LNCaP clone FGC (cell line): ENCODE data around the gene NAV1.

Source experiments
- DNase-seq: peaks from one replicate; pipeline ENCODE4 v3.0.0-alpha.2; 2011; ENCODE audit warnings: low read depth
- H3K4me3 ChIP-seq: 2 replicates; pipeline ENCODE4 v1.5.1; 2011; ENCODE audit warnings: mild to moderate bottlenecking, low read depth, low read length, control low read depth
- TF ChIP-seq, protein P1 (sequence below): IDR thresholded peaks from 2 replicates; pipeline ENCODE4 v1.5.1; 2012; ENCODE audit warnings: mild to moderate bottlenecking; ENCODE audit not compliant: control insufficient read depth, insufficient read depth; ENCODE audit errors: extremely low read depth

NAV1 gene

DNA sequence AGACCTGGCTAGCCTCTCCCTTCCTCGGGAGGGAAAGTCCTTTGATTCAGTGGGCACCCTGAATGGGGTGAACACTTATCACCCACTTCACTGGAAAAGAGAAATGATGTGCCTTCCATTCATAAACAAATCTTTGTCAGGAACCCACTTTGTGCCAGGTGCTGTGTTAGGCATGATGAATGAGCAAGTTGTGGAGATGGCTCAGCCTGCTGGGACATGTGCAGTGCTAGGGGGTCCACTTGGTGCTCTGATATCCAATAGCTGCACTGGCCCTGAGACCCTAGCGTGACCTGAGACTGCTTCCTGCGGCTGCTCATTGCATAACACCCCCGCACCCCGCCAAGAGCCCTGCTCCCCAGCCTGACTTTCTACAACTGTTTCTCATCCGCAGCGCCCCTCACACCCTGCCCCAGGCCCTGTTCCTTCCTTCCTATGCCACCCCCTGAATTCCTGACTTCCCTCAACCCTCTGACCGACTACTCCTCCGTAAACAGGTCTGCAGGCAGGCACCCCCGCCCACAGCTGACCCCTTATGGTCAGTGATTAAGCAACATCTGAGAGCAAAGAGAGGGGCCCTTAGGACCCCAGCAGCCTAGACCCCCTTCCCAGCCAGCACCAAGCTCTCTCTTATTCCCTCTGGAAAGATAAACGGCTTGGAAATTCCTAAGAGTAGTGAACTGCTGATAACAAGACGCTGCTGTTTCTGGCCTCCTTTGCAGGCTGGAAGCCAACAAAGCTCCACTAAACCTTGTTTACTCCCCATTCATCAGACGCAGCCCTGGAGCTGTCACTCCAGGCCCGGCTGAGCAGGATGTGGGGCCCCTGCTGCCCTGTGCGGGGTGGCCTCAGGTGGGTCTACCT is 44.9 kb upstream of the NAV1 start:
- TF ChIP-seq, protein P1, sequence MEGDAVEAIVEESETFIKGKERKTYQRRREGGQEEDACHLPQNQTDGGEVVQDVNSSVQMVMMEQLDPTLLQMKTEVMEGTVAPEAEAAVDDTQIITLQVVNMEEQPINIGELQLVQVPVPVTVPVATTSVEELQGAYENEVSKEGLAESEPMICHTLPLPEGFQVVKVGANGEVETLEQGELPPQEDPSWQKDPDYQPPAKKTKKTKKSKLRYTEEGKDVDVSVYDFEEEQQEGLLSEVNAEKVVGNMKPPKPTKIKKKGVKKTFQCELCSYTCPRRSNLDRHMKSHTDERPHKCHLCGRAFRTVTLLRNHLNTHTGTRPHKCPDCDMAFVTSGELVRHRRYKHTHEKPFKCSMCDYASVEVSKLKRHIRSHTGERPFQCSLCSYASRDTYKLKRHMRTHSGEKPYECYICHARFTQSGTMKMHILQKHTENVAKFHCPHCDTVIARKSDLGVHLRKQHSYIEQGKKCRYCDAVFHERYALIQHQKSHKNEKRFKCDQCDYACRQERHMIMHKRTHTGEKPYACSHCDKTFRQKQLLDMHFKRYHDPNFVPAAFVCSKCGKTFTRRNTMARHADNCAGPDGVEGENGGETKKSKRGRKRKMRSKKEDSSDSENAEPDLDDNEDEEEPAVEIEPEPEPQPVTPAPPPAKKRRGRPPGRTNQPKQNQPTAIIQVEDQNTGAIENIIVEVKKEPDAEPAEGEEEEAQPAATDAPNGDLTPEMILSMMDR: no peak
- DNase-seq: no peak

DNA sequence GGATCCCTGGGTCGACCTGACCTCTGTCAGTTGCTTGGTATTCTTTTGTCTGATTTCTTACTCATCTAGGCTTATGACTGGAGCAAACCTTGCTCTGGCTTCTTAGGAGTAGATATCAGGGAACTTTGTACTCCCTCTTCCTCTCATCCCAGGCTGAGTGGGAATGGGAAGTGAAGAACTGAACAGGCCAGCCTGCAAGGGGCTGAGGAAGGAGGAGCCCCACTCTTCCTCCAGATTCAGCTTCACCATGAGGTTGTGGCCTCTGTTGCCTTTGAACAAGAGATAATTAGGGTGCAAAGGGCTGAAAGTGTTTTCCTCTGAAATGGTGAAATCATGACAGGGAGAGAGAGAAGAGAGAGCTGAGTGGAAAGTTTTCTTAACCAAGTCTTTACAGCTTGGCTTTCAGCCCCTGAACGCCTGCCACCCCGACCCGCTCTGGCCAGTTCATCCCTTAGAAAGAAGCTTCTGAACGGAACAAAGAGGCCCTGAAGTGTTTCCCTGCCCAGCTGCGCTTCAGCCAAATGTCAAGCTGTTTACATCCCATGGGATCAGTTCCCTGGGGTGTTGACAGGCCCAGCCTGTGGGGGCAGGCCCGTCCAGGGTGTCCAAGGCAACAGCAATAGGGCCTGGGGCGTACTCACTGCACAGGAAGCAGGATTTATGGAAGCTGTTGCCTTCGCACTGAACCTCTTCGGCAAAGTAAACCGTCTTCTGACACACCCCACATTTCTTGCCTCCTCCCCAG is 43.2 kb upstream of the NAV1 start:
- H3K4me3 ChIP-seq: no peak overlapping the region
- TF ChIP-seq, protein P1: no peak
- peak; percentile 66 for DNase-seq

More for the DNA sequence above, 44.9 kb upstream of the NAV1 start:
- no peak overlapping the region for H3K4me3 ChIP-seq

DNA sequence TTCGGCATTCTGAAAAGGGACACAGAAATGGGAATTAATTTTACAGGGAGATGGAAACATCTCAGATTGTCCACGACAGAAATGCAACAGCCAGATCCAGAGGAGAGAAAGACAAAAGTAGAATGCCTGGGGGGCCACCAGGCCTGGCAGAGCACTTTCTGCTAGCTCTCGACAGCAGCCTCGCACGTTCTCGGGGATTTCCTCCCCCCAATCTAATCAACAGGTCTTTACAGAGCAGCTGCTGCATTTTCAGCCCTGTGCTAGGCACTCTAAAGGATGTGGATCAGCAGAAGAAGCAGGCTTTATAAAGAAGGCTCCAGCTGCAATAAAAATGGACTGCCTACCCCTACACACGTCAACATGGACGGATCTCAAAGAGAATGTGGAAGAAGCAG is 42.6 kb upstream of the NAV1 start:
- TF ChIP-seq, protein P1: no peak
- H3K4me3 ChIP-seq: no peak overlapping the region
- DNase-seq: no peak

DNA sequence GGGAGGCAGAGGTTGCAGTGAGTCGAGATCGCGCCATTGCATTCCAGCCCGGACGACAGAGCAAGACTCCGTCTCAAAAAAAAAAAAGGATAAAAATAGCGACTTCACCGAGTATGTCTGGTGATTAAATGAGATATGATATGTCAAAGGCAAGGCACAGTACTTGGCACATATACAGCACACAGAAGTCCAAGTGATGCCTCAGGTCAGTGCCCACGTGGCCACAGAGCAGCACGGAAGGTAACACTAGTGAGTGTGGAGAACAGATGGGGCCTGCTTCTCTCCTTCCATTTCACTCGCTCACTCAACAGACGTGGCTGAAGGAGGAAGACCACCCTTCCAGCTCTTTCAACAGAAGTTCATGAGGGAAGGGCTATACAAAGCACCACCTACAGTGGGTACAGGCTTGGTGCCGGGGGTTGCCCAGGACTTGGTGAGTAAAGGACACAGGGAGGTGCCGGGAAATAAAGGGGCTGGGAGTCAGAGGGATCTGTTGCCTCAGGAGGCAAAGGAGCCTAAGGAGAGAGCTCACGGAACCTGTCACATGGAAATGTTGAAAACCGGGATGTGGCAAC is 40.9 kb upstream of the NAV1 start:
- no peak overlapping the region for H3K4me3 ChIP-seq

DNA sequence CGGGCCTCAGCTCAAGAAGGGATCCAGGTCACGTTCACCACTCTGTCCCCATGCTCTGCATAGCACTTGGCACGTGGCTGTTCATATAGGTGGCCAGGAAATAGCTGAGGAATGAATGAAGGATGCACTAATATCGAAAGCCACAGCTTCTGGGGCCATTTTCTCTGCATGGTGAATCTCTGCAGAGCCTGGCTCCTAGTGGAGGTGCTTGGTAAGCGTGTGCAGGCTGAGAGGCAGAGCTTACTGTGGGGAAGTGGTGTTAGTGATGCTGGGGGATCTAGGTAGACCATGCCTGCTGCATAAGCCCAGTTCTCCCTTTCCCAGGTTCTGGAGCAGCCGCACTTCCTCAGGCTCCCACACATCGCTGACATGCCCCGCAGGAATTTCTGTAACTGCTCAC is 40.3 kb upstream of the NAV1 start:
- DNase-seq: no peak
- TF ChIP-seq, protein P1: no peak
- no peak overlapping the region for H3K4me3 ChIP-seq

More for the DNA sequence above, 40.9 kb upstream of the NAV1 start:
- TF ChIP-seq, protein P1: no peak
- DNase-seq: no peak

DNA sequence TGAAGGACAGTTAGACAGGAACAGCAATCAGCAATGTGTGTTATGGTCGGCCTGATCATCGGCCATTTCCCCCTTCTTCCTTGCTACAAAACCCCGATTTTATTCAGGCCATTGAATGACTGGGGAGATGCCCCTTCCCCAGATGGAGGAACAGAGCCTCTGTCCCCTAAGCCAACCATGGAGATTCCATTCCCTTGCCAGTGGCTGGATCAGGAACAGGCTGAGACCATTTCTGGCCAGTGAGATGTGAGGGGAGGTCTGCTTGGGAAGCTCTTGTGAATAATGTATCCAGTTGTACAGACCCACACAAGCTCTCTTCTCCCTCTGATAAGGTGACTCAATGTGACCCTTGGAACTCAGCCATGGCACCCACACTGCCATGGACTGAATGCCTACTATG is 39.7 kb upstream of the NAV1 start:
- DNase-seq: no peak
- TF ChIP-seq, protein P1: no peak

More for the DNA sequence above, 39.7 kb upstream of the NAV1 start:
- H3K4me3 ChIP-seq: no peak overlapping the region
